T-cell (primary cell): Measurements from ENCODE around the gene WNT3. TPM values are rescaled to one million over a fixed set of nuclear protein-coding genes. Genes with fewer than 3 reads are reported as not detected.

Experiments used
- ATAC-seq, 4 experiments: fragments of 200-7000 bp in 3 of 4; fragments of 150-1000 bp in 1 of 4; cut with Tn5 transposase; replicated peaks in 1 of 4; 1 replicate in 3 of 4; 2 replicates in 1 of 4; pipeline ENCODE4 v1.10.0; 2021; ENCODE audit warnings: moderate library complexity in 3 of 4, mild to moderate bottlenecking in 2 of 4, moderate number of reproducible peaks in 1 of 4
- CTCF ChIA-PET, 2 donors: fragments of 300-600 bp; sonication (Branson Sonifier 250); formaldehyde crosslinking; loops; one replicate each; lab custom pipeline; 2022; ENCODE audit warnings: antibody characterized with exemption in 2 of 2; lab: Charles Lee
- POLR2A ChIA-PET, 2 donors: fragments of 300-600 bp; sonication (Branson Sonifier 250); formaldehyde crosslinking; loops; one replicate each; lab custom pipeline; 2022; ENCODE audit warnings: antibody characterized with exemption in 2 of 2; lab: Charles Lee
- DNase-seq, 35 experiments: peaks; one replicate each; pipeline versions ENCODE4 v3.0.0 to v3.0.0-alpha.2; 2013 to 2023
- H3K27ac ChIP-seq: one replicate; pipeline ENCODE4 v1.5.1; 2013; ENCODE audit warnings: low read length
- H3K27me3 ChIP-seq, 2 experiments: replicated peaks in 1 of 2; 1 replicate in 1 of 2; 2 replicates in 1 of 2; pipeline versions ENCODE4 v1.6.1 to v1.7.0; 2013; ENCODE audit warnings: low read length in 1 of 2, mixed read lengths in 1 of 2; ENCODE audit not compliant: control insufficient read depth in 2 of 2, insufficient read depth in 2 of 2; ENCODE audit errors: extremely low read depth in 1 of 2
- H3K36me3 ChIP-seq, 2 donors: 1 replicate in 1 of 2; 2 replicates in 1 of 2; pipeline versions ENCODE4 v1.6.1 to v1.7.0; 2013; ENCODE audit warnings: low read length in 1 of 2; ENCODE audit not compliant: control insufficient read depth in 2 of 2, insufficient read depth in 1 of 2; ENCODE audit errors: extremely low read depth in 1 of 2
- H3K4me1 ChIP-seq, 2 experiments: 1 replicate in 1 of 2; 2 replicates in 1 of 2; pipeline versions ENCODE4 v1.6.1 to v1.7.0; 2013; ENCODE audit warnings: low read length in 2 of 2, mixed read lengths in 1 of 2; ENCODE audit not compliant: insufficient read depth in 2 of 2, control insufficient read depth in 1 of 2; ENCODE audit errors: extremely low read depth in 1 of 2
- H3K4me3 ChIP-seq, 2 donors: 1 replicate in 1 of 2; 2 replicates in 1 of 2; pipeline versions ENCODE4 v1.5.1 to v1.7.0; 2013; ENCODE audit warnings: mild to moderate bottlenecking in 2 of 2, low read length in 1 of 2, moderate library complexity in 1 of 2; ENCODE audit not compliant: control insufficient read depth in 1 of 2; ENCODE audit errors: extremely low read depth in 1 of 2
- H3K9me3 ChIP-seq: 2 replicates; pipeline ENCODE4 v1.7.0; 2013
- H3K27ac Mint-ChIP-seq, 2 donors: one replicate each; pipeline ENCODE4 v1.8.0; 2020 to 2021; ENCODE audit warnings: mild to moderate bottlenecking in 2 of 2, mixed read lengths in 2 of 2
- H3K27me3 Mint-ChIP-seq, 2 donors: one replicate each; pipeline ENCODE4 v1.8.0; 2021 to 2022; ENCODE audit warnings: mixed read lengths in 2 of 2
- H3K36me3 Mint-ChIP-seq: one replicate; pipeline ENCODE4 v1.8.0; 2021; ENCODE audit warnings: mixed read lengths
- H3K4me1 Mint-ChIP-seq, 3 donors: one replicate each; pipeline ENCODE4 v1.8.0; 2020 to 2022; ENCODE audit warnings: mixed read lengths in 3 of 3, mild to moderate bottlenecking in 1 of 3
- H3K4me3 Mint-ChIP-seq, 3 donors: one replicate each; pipeline ENCODE4 v1.8.0; 2020 to 2022; ENCODE audit warnings: mild to moderate bottlenecking in 3 of 3, mixed read lengths in 3 of 3, moderate library complexity in 3 of 3
- H3K9me3 Mint-ChIP-seq, 3 donors: one replicate each; pipeline ENCODE4 v1.8.0; 2020 to 2022; ENCODE audit warnings: mixed read lengths in 3 of 3
- WGBS: methylation state at CpG from one replicate; pipeline ENCODE4 v1.1.5; 2013; ENCODE audit warnings: missing lambda C conversion rate; ENCODE audit not compliant: insufficient coverage; 5-methylcytosine and 5-hydroxymethylcytosine counted together
- total RNA-seq, 35 experiments: library from RNA in 6 of 35; stranded (reverse) in 6 of 35; fragments of 120-200 nt in 1 of 35; gene quantifications; one replicate each; pipeline versions ENCODE4 v1.2.1 to v1.2.4 and lab custom pipeline; 2013 to 2026

The WNT3 gene
- total RNA-seq, 5 donors from 2014 or later (not counting 1 experiment from before 2014, with no cell fraction given), result 0.09 to 0.12 (median 0.10) TPM; not detected in 2

GRCh38 chr17:46722662-46723285, 95.7 kb downstream of the WNT3 start:
- 19% methylated on average over 2 of the region's 7 CpGs for WGBS
- H3K27ac ChIP-seq, result no peak overlapping the region
- H3K36me3 Mint-ChIP-seq, result peaks cover 49% of the 10 kb centered on the region

GRCh38 chr17:46720408-46720807, 98.1 kb downstream of the WNT3 start:
- CTCF ChIA-PET, result no interaction called here
- Histone ChIP-seq H3K36me3 (peaks cover 8 to 32% of the 10 kb centered on the region in 2 donors), H3K9me3 (no peaks in the 10 kb centered on the region), H3K4me1 (no peaks in the 10 kb centered on the region), H3K27me3 (no peaks in the 10 kb centered on the region), H3K4me3 (no peak overlapping the region), H3K27ac (no peak overlapping the region)
- H3K27me3 Mint-ChIP-seq, result no peaks in the 10 kb centered on the region
- no peaks in the 10 kb centered on the region for H3K9me3 Mint-ChIP-seq
- H3K4me1 Mint-ChIP-seq, result no peaks in the 10 kb centered on the region
- H3K27ac Mint-ChIP-seq, result no peak overlapping the region
- no peak overlapping the region for H3K4me3 Mint-ChIP-seq
- POLR2A ChIA-PET, result no interaction called here
- peaks cover 36% of the 10 kb centered on the region for H3K36me3 Mint-ChIP-seq
- ATAC-seq, result no peak
- no peak for DNase-seq
- WGBS, result no CpG with 5 or more reads among the region's 5 CpGs

More at GRCh38 chr17:46722662-46723285, 95.7 kb downstream of the WNT3 start:
- Mint-ChIP-seq H3K27ac (no peak overlapping the region), H3K9me3 (no peaks in the 10 kb centered on the region), H3K27me3 (no peaks in the 10 kb centered on the region), H3K4me1 (no peaks in the 10 kb centered on the region), H3K4me3 (no peak overlapping the region)
- Histone ChIP-seq H3K4me1 (no peaks in the 10 kb centered on the region), H3K9me3 (no peaks in the 10 kb centered on the region), H3K4me3 (no peak overlapping the region), H3K27me3 (no peaks in the 10 kb centered on the region), H3K36me3 (peaks cover 8 to 37% of the 10 kb centered on the region in 2 donors)
- DNase-seq, result no peak
- no peak for ATAC-seq
- POLR2A ChIA-PET, result no interaction called here
- CTCF ChIA-PET, result interaction anchor here in 1 of 2 donors (0.5 kb wide), 1 partner anchor 58 kb away, joined by 3 read pairs; no protein-coding TSS in a partner anchor

GRCh38 chr17:46719891-46720290, 98.6 kb downstream of the WNT3 start:
- H3K4me1 Mint-ChIP-seq, result no peaks in the 10 kb centered on the region
- ATAC-seq, result no peak
- no peaks in the 10 kb centered on the region for H3K27me3 ChIP-seq
- no peaks in the 10 kb centered on the region for H3K9me3 Mint-ChIP-seq
- H3K27me3 Mint-ChIP-seq, result no peaks in the 10 kb centered on the region
- peaks cover 8 to 28% of the 10 kb centered on the region in 2 donors for H3K36me3 ChIP-seq
- POLR2A ChIA-PET, result no interaction called here
- CTCF ChIA-PET, result no interaction called here
- H3K36me3 Mint-ChIP-seq, result peaks cover 37% of the 10 kb centered on the region
- no peak for DNase-seq
- H3K4me3 Mint-ChIP-seq, result no peak overlapping the region
- H3K9me3 ChIP-seq, result no peaks in the 10 kb centered on the region
- WGBS, result no CpG with 5 or more reads among the region's 3 CpGs
- H3K27ac ChIP-seq, result no peak overlapping the region
- no peak overlapping the region for H3K27ac Mint-ChIP-seq
- H3K4me1 ChIP-seq, result no peaks in the 10 kb centered on the region
- no peak overlapping the region for H3K4me3 ChIP-seq

GRCh38 chr17:46717999-46718398, 100.5 kb downstream of the WNT3 start:
- Mint-ChIP-seq H3K27ac (no peak overlapping the region), H3K9me3 (no peaks in the 10 kb centered on the region), H3K4me1 (peaks cover 2 to 6% (median 4%) of the 10 kb centered on the region in 3 donors), H3K4me3 (no peak overlapping the region), H3K27me3 (no peaks in the 10 kb centered on the region), H3K36me3 (peaks cover 38% of the 10 kb centered on the region)
- ATAC-seq (no peak), DNase-seq (no peak)
- no peak overlapping the region for H3K4me3 ChIP-seq
- H3K27me3 ChIP-seq, result no peaks in the 10 kb centered on the region
- peaks cover 8 to 34% of the 10 kb centered on the region in 2 donors for H3K36me3 ChIP-seq
- CTCF ChIA-PET, result interaction anchor here in 1 of 2 donors (0.5 kb wide), 1 partner anchor 8 kb away, joined by 3 read pairs; no protein-coding TSS in a partner anchor
- POLR2A ChIA-PET, result no interaction called here
- no peaks in the 10 kb centered on the region for H3K4me1 ChIP-seq
- H3K27ac ChIP-seq, result no peak overlapping the region
- no peaks in the 10 kb centered on the region for H3K9me3 ChIP-seq
- 100% methylated on average over 2 of the region's 4 CpGs for WGBS

Other genes starting within 250 kb of the WNT3 start
- 10 to 100 TPM; 15.9 to 63.3 (median 39.6) TPM for gene ARL17A, start 239.0 kb downstream of the WNT3 start, total RNA-seq
- 10 to 100 TPM; 33.1 to 54.8 (median 43.2) TPM for gene NSF, start 228.0 kb downstream of the WNT3 start, total RNA-seq
- gene WNT9B, start 32.9 kb upstream of the WNT3 start, total RNA-seq, result not detected
- gene GOSR2, start 104.5 kb upstream of the WNT3 start, total RNA-seq, result 10 to 100 TPM; 60.3 to 80.2 (median 74.1) TPM
- not detected for gene RPRML, start 160.6 kb upstream of the WNT3 start, total RNA-seq